Measurements from ENCODE around the gene LAMA1. TPM values are rescaled to one million over a fixed set of nuclear protein-coding genes. Genes with fewer than 3 reads are reported as not detected.

LAMA1 gene
- total RNA-seq, 1 donor from 2014 or later = not detected

GRCh38 chr18:7064346-7064745 is 53.3 kb downstream of the LAMA1 start:
- Mint-ChIP-seq H3K4me3 (ENCODE audit: low read depth) (no peak overlapping the region), H3K9me3 (no peaks in the 10 kb centered on the region), H3K27ac (no peak overlapping the region), H3K36me3 (ENCODE audit: low read depth) (no peaks in the 10 kb centered on the region), H3K27me3 (ENCODE audit: low read depth) (no peaks in the 10 kb centered on the region), H3K4me1 (ENCODE audit: low read depth) (no peaks in the 10 kb centered on the region)
- intact Hi-C loops (cut with micrococcal nuclease) = no loop called here
- DNase-seq (ENCODE audit: low spot score) = no peak

- Mint-ChIP-seq H3K27ac (no peak overlapping the region), H3K4me3 (ENCODE audit: low read depth) (no peak overlapping the region), H3K36me3 (ENCODE audit: low read depth) (no peaks in the 10 kb centered on the region), H3K27me3 (ENCODE audit: low read depth) (no peaks in the 10 kb centered on the region), H3K4me1 (ENCODE audit: low read depth) (no peaks in the 10 kb centered on the region), H3K9me3 (no peaks in the 10 kb centered on the region)
- no peak for DNase-seq (ENCODE audit: low spot score)
- intact Hi-C loops (cut with micrococcal nuclease) = no loop called here
Observed at GRCh38 chr18:7062811-7063210, 54.8 kb downstream of the LAMA1 start.

GRCh38 chr18:7062236-7062635 is 55.4 kb downstream of the LAMA1 start:
- no peak for DNase-seq (ENCODE audit: low spot score)
- no peak overlapping the region for H3K27ac Mint-ChIP-seq

GRCh38 chr18:7059276-7059675 is 58.3 kb downstream of the LAMA1 start:
- H3K4me3 Mint-ChIP-seq (ENCODE audit: low read depth) = no peak overlapping the region
- no peak for DNase-seq (ENCODE audit: low spot score)
- no peak overlapping the region for H3K27ac Mint-ChIP-seq
- no peaks in the 10 kb centered on the region for H3K4me1 Mint-ChIP-seq (ENCODE audit: low read depth)
- no peaks in the 10 kb centered on the region for H3K36me3 Mint-ChIP-seq (ENCODE audit: low read depth)
- intact Hi-C loops (cut with micrococcal nuclease) = no loop called here
- H3K9me3 Mint-ChIP-seq = no peaks in the 10 kb centered on the region
- no peaks in the 10 kb centered on the region for H3K27me3 Mint-ChIP-seq (ENCODE audit: low read depth)

More at GRCh38 chr18:7062236-7062635, 55.4 kb downstream of the LAMA1 start:
- Mint-ChIP-seq H3K9me3 (no peaks in the 10 kb centered on the region), H3K4me3 (ENCODE audit: low read depth) (no peak overlapping the region), H3K4me1 (ENCODE audit: low read depth) (no peaks in the 10 kb centered on the region), H3K27me3 (ENCODE audit: low read depth) (no peaks in the 10 kb centered on the region), H3K36me3 (ENCODE audit: low read depth) (no peaks in the 10 kb centered on the region)
- intact Hi-C loops (cut with micrococcal nuclease) = no loop called here

- no peaks in the 10 kb centered on the region for H3K27me3 Mint-ChIP-seq (ENCODE audit: low read depth)
- no peak overlapping the region for H3K4me3 Mint-ChIP-seq (ENCODE audit: low read depth)
Observed at GRCh38 chr18:7056026-7056425, 61.6 kb downstream of the LAMA1 start.

GRCh38 chr18:7049951-7050350 is 67.6 kb downstream of the LAMA1 start:
- Mint-ChIP-seq H3K4me1 (ENCODE audit: low read depth) (no peaks in the 10 kb centered on the region), H3K4me3 (ENCODE audit: low read depth) (no peak overlapping the region), H3K36me3 (ENCODE audit: low read depth) (no peaks in the 10 kb centered on the region), H3K27me3 (ENCODE audit: low read depth) (no peaks in the 10 kb centered on the region), H3K27ac (no peak overlapping the region), H3K9me3 (no peaks in the 10 kb centered on the region)
- intact Hi-C loops (cut with micrococcal nuclease) = no loop called here
- no peak for DNase-seq (ENCODE audit: low spot score)

More at GRCh38 chr18:7056026-7056425, 61.6 kb downstream of the LAMA1 start:
- H3K4me1 Mint-ChIP-seq (ENCODE audit: low read depth) = no peaks in the 10 kb centered on the region
- H3K36me3 Mint-ChIP-seq (ENCODE audit: low read depth) = no peaks in the 10 kb centered on the region
- no peak for DNase-seq (ENCODE audit: low spot score)
- H3K27ac Mint-ChIP-seq = no peak overlapping the region
- no peaks in the 10 kb centered on the region for H3K9me3 Mint-ChIP-seq
- intact Hi-C loops (cut with micrococcal nuclease) = no loop called here

GRCh38 chr18:7048081-7048480 is 69.5 kb downstream of the LAMA1 start:
- H3K36me3 Mint-ChIP-seq (ENCODE audit: low read depth) = no peaks in the 10 kb centered on the region
- H3K4me3 Mint-ChIP-seq (ENCODE audit: low read depth) = no peak overlapping the region
- no peaks in the 10 kb centered on the region for H3K4me1 Mint-ChIP-seq (ENCODE audit: low read depth)
- no peaks in the 10 kb centered on the region for H3K9me3 Mint-ChIP-seq
- H3K27ac Mint-ChIP-seq = no peak overlapping the region
- no peaks in the 10 kb centered on the region for H3K27me3 Mint-ChIP-seq (ENCODE audit: low read depth)
- intact Hi-C loops (cut with micrococcal nuclease) = no loop called here
- DNase-seq (ENCODE audit: low spot score) = no peak

GRCh38 chr18:7047336-7047735 is 70.3 kb downstream of the LAMA1 start:
- no peak overlapping the region for H3K4me3 Mint-ChIP-seq (ENCODE audit: low read depth)
- no peaks in the 10 kb centered on the region for H3K36me3 Mint-ChIP-seq (ENCODE audit: low read depth)

GRCh38 chr18:7038330-7038851 is 79.2 kb downstream of the LAMA1 start:
- Mint-ChIP-seq H3K36me3 (ENCODE audit: low read depth) (no peaks in the 10 kb centered on the region), H3K27ac (no peak overlapping the region), H3K4me3 (ENCODE audit: low read depth) (no peak overlapping the region), H3K4me1 (ENCODE audit: low read depth) (no peaks in the 10 kb centered on the region), H3K27me3 (ENCODE audit: low read depth) (no peaks in the 10 kb centered on the region), H3K9me3 (no peaks in the 10 kb centered on the region)
- intact Hi-C loops (cut with micrococcal nuclease) = no loop called here
- DNase-seq (ENCODE audit: low spot score) = no peak

More at GRCh38 chr18:7047336-7047735, 70.3 kb downstream of the LAMA1 start:
- Mint-ChIP-seq H3K9me3 (no peaks in the 10 kb centered on the region), H3K27me3 (ENCODE audit: low read depth) (no peaks in the 10 kb centered on the region), H3K27ac (no peak overlapping the region), H3K4me1 (ENCODE audit: low read depth) (no peaks in the 10 kb centered on the region)
- DNase-seq (ENCODE audit: low spot score) = no peak
- intact Hi-C loops (cut with micrococcal nuclease) = no loop called here

GRCh38 chr18:7037470-7037869 is 80.1 kb downstream of the LAMA1 start:
- Mint-ChIP-seq H3K9me3 (no peaks in the 10 kb centered on the region), H3K4me1 (ENCODE audit: low read depth) (no peaks in the 10 kb centered on the region), H3K4me3 (ENCODE audit: low read depth) (no peak overlapping the region), H3K27ac (no peak overlapping the region), H3K36me3 (ENCODE audit: low read depth) (no peaks in the 10 kb centered on the region), H3K27me3 (ENCODE audit: low read depth) (no peaks in the 10 kb centered on the region)
- intact Hi-C loops (cut with micrococcal nuclease) = no loop called here
- DNase-seq (ENCODE audit: low spot score) = no peak

GRCh38 chr18:7035807-7036206 is 81.8 kb downstream of the LAMA1 start:
- no peak overlapping the region for H3K4me3 Mint-ChIP-seq (ENCODE audit: low read depth)
- no peak for DNase-seq (ENCODE audit: low spot score)
- H3K36me3 Mint-ChIP-seq (ENCODE audit: low read depth) = no peaks in the 10 kb centered on the region
- H3K4me1 Mint-ChIP-seq (ENCODE audit: low read depth) = no peaks in the 10 kb centered on the region
- intact Hi-C loops (cut with micrococcal nuclease) = no loop called here
- H3K27me3 Mint-ChIP-seq (ENCODE audit: low read depth) = no peaks in the 10 kb centered on the region
- H3K9me3 Mint-ChIP-seq = no peaks in the 10 kb centered on the region
- H3K27ac Mint-ChIP-seq = no peak overlapping the region

GRCh38 chr18:7034924-7035323 is 82.7 kb downstream of the LAMA1 start:
- Mint-ChIP-seq H3K4me3 (ENCODE audit: low read depth) (no peak overlapping the region), H3K36me3 (ENCODE audit: low read depth) (no peaks in the 10 kb centered on the region), H3K27me3 (ENCODE audit: low read depth) (no peaks in the 10 kb centered on the region), H3K4me1 (ENCODE audit: low read depth) (no peaks in the 10 kb centered on the region), H3K27ac (no peak overlapping the region), H3K9me3 (no peaks in the 10 kb centered on the region)
- no peak for DNase-seq (ENCODE audit: low spot score)
- intact Hi-C loops (cut with micrococcal nuclease) = no loop called here

- Mint-ChIP-seq H3K36me3 (ENCODE audit: low read depth) (no peaks in the 10 kb centered on the region), H3K27me3 (ENCODE audit: low read depth) (no peaks in the 10 kb centered on the region), H3K27ac (no peak overlapping the region), H3K4me1 (ENCODE audit: low read depth) (no peaks in the 10 kb centered on the region), H3K9me3 (no peaks in the 10 kb centered on the region), H3K4me3 (ENCODE audit: low read depth) (no peak overlapping the region)
- intact Hi-C loops (cut with micrococcal nuclease) = no loop called here
- no peak for DNase-seq (ENCODE audit: low spot score)
Observed at GRCh38 chr18:7032537-7032936, 85.1 kb downstream of the LAMA1 start.

GRCh38 chr18:7028625-7029024 is 89.0 kb downstream of the LAMA1 start:
- intact Hi-C loops (cut with micrococcal nuclease) = no loop called here
- no peaks in the 10 kb centered on the region for H3K4me1 Mint-ChIP-seq (ENCODE audit: low read depth)

More at GRCh38 chr18:7028625-7029024, 89.0 kb downstream of the LAMA1 start:
- Mint-ChIP-seq H3K36me3 (ENCODE audit: low read depth) (no peaks in the 10 kb centered on the region), H3K27me3 (ENCODE audit: low read depth) (no peaks in the 10 kb centered on the region), H3K9me3 (no peaks in the 10 kb centered on the region), H3K4me3 (ENCODE audit: low read depth) (no peak overlapping the region), H3K27ac (no peak overlapping the region)
- DNase-seq (ENCODE audit: low spot score) = no peak

Data from activated T-helper 2 cell treated with anti-CD3 and anti-CD28 coated beads, Interferon-gamma antibody, Interleukin-2, Interleukin-4, amounts not matched to agents 10 μg/mL and 5 μg/mL and 100 μg/mL, durations not matched to agents 14 hours and 24 hours and 36 hours (primary cell).